ENCODE measurements around the gene RHBG. TPM values are rescaled to one million over a fixed set of nuclear protein-coding genes. Genes with fewer than 3 reads are reported as not detected.

Gene RHBG
- total and polyA plus RNA-seq, 2 donors (not counting 3 experiments of a cell fraction or from before 2014, with no cell fraction given): not detected

- H3K4me2 ChIP-seq (ENCODE audit: insufficient read depth, low read length): no peak overlapping the region
- dilution Hi-C loops (cut with MboI; ENCODE audit: extremely low pct_ligation_motif_present, low sequenced_read_pairs): no loop called here
- ChIA-PET CTCF (interaction anchor here (1.3 to 4.4 kb wide), 3 partner anchors 17 to 43 kb away, joined by 4 to 31 read pairs (median 6); no protein-coding TSS in a partner anchor), POLR2A (no interaction called here)
- intact Hi-C loops (cut with micrococcal nuclease): no loop called here
- no peaks in the 10 kb centered on the region for H3K9me1 ChIP-seq (replicated peaks; ENCODE audit: control insufficient read depth, extremely low read depth, insufficient read depth, low read length)
- H3K27ac ChIP-seq (ENCODE audit: insufficient read depth, low read depth, low read length): no peak overlapping the region
- no peaks in the 10 kb centered on the region for H3K36me3 ChIP-seq (ENCODE audit: control insufficient read depth in 2 of 2, extremely low read depth in 1 of 2, insufficient read depth in 2 of 2, low read length in 2 of 2)
- no peaks in the 10 kb centered on the region for H3K4me1 ChIP-seq (ENCODE audit: control insufficient read depth, extremely low read depth, insufficient read depth, low read length)
- TF ChIP-seq EZH2 (IDR thresholded peaks at IDR 0.05; ENCODE audit: borderline replicate concordance, low read depth, low read length, severe bottlenecking) (no peak), CTCF (IDR thresholded peaks at IDR 0.05; ENCODE audit: extremely low read depth in 1 of 2, insufficient read depth in 1 of 2, low read depth in 1 of 2, low read length in 2 of 2) (no peak), POLR2AphosphoS5 (IDR thresholded peaks at IDR 0.05; ENCODE audit: insufficient read depth, low read depth, low read length) (no peak)
- peaks cover 86 to 88% of the 10 kb centered on the region in 2 experiments for H3K27me3 ChIP-seq (ENCODE audit: control insufficient read depth in 2 of 2, insufficient read depth in 2 of 2, low read length in 2 of 2)
- H3K9ac ChIP-seq (replicated peaks; ENCODE audit: extremely low read depth, insufficient read depth, low read length): no peak overlapping the region
- H2AFZ ChIP-seq (ENCODE audit: low read depth, low read length): no peak overlapping the region
- no peaks in the 10 kb centered on the region for H3K79me2 ChIP-seq (ENCODE audit: control insufficient read depth, insufficient read depth, low read length)
- H3K9me3 ChIP-seq (replicated peaks; ENCODE audit: control insufficient read depth, insufficient read depth, low read length): no peaks in the 10 kb centered on the region
- BruUV-seq (replicated peaks): no TSS peak
- no peaks in the 10 kb centered on the region for H4K20me1 ChIP-seq (replicated peaks; ENCODE audit: control insufficient read depth, extremely low read depth, insufficient read depth, low read length)
- DNase-seq (ENCODE audit: low read depth, low spot score) (no peak), FAIRE-seq (no peak)
- no peak overlapping the region for H3K4me3 ChIP-seq (replicated peaks in 1 of 3; ENCODE audit: insufficient read depth in 1 of 3, low read depth in 1 of 3, low read length in 3 of 3)
Measured at GRCh38 chr1:156428746-156429288, 59.8 kb downstream of the RHBG start.

- no peak overlapping the region for H2AFZ ChIP-seq (ENCODE audit: low read depth, low read length)
Measured at GRCh38 chr1:156429313-156430060, 60.5 kb downstream of the RHBG start.

More at GRCh38 chr1:156429313-156430060, 60.5 kb downstream of the RHBG start:
- BruUV-seq (replicated peaks): no TSS peak
- no peaks in the 10 kb centered on the region for H3K9me1 ChIP-seq (replicated peaks; ENCODE audit: control insufficient read depth, extremely low read depth, insufficient read depth, low read length)
- H4K20me1 ChIP-seq (replicated peaks; ENCODE audit: control insufficient read depth, extremely low read depth, insufficient read depth, low read length): no peaks in the 10 kb centered on the region
- H3K36me3 ChIP-seq (ENCODE audit: control insufficient read depth in 2 of 2, extremely low read depth in 1 of 2, insufficient read depth in 2 of 2, low read length in 2 of 2): no peaks in the 10 kb centered on the region
- ChIA-PET POLR2A (no interaction called here), CTCF (interaction anchor here (0.9 to 8.0 kb wide), 8 partner anchors 8 to 70 kb away, joined by 3 to 111 read pairs (median 4); no protein-coding TSS in a partner anchor)
- H3K4me3 ChIP-seq (replicated peaks in 1 of 3; ENCODE audit: insufficient read depth in 1 of 3, low read depth in 1 of 3, low read length in 3 of 3): no peak overlapping the region
- dilution Hi-C loops (cut with MboI; ENCODE audit: extremely low pct_ligation_motif_present, low sequenced_read_pairs): no loop called here
- no peak overlapping the region for H3K27ac ChIP-seq (ENCODE audit: insufficient read depth, low read depth, low read length)
- H3K27me3 ChIP-seq (ENCODE audit: control insufficient read depth in 2 of 2, insufficient read depth in 2 of 2, low read length in 2 of 2): peaks cover 86 to 88% of the 10 kb centered on the region in 2 experiments
- intact Hi-C loops (cut with micrococcal nuclease): no loop called here
- no peaks in the 10 kb centered on the region for H3K4me1 ChIP-seq (ENCODE audit: control insufficient read depth, extremely low read depth, insufficient read depth, low read length)
- H3K9me3 ChIP-seq (replicated peaks; ENCODE audit: control insufficient read depth, insufficient read depth, low read length): no peaks in the 10 kb centered on the region
- DNase-seq (ENCODE audit: low read depth, low spot score): no peak
- FAIRE-seq: no peak
- TF ChIP-seq MAX (IDR thresholded peaks at IDR 0.05; ENCODE audit: insufficient read depth, insufficient read length): no peak
- TF ChIP-seq CTCF (IDR thresholded peaks at IDR 0.05; ENCODE audit: extremely low read depth in 1 of 2, insufficient read depth in 1 of 2, low read depth in 1 of 2, low read length in 2 of 2): no peak
- TF ChIP-seq POLR2A (IDR thresholded peaks at IDR 0.05; ENCODE audit: low read depth, low read length): no peak
- TF ChIP-seq JUN (IDR thresholded peaks at IDR 0.05; ENCODE audit: borderline replicate concordance, insufficient read depth, insufficient read length, low read depth): no peak
- no peak for TF ChIP-seq FOS (IDR thresholded peaks at IDR 0.05; ENCODE audit: borderline replicate concordance, insufficient read depth, low read length)
- no peak for TF ChIP-seq GATA2 (IDR thresholded peaks at IDR 0.05; ENCODE audit: insufficient read depth, insufficient read length, low read depth, low read length)
- TF ChIP-seq MYC (IDR thresholded peaks at IDR 0.05; ENCODE audit: low read depth, low read length): no peak
- no peak for TF ChIP-seq EZH2 (IDR thresholded peaks at IDR 0.05; ENCODE audit: borderline replicate concordance, low read depth, low read length, severe bottlenecking)
- no peak for TF ChIP-seq POLR2AphosphoS5 (IDR thresholded peaks at IDR 0.05; ENCODE audit: insufficient read depth, low read depth, low read length)
- H3K4me2 ChIP-seq (ENCODE audit: insufficient read depth, low read length): no peak overlapping the region
- H3K79me2 ChIP-seq (ENCODE audit: control insufficient read depth, insufficient read depth, low read length): no peaks in the 10 kb centered on the region
- H3K9ac ChIP-seq (replicated peaks; ENCODE audit: extremely low read depth, insufficient read depth, low read length): no peak overlapping the region

Measured in endothelial cell of umbilical vein (primary cell).